Measurements from ENCODE around the gene STARD13. TPM values are rescaled to one million over a fixed set of nuclear protein-coding genes. Genes with fewer than 3 reads are reported as not detected.
"Not testable (repeated sequence)": the region's sequence is repeated elsewhere in the genome, so short reads cannot be mapped to it uniquely, and the experiment has no call there.

Gene STARD13
- total RNA-seq, 1 donor from 2014 or later: 23.6 TPM

DNA sequence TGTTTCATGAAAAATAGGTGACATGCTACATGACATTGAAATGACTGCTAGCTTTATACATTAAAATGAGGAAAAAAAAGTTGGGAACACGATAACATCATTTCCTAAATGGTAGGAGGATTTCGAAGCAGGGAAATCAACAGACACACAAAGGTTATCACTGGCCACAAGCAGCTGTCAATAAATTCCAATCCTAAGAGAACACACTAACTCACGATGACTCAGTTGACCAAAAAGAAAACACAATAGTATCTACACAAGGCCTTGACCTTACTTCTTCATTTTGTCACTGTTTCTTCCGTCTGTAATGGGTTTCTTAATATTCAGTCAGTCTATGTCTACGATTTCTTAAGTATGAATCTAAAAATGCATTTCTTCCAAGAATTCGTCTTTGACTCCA lies 36.5 kb downstream of the STARD13 start:
- DNase-seq (ENCODE audit: low read depth, low spot score): no peak
- peaks cover 16% of the 10 kb centered on the region for H3K36me3 Mint-ChIP-seq (ENCODE audit: low read depth)
- peaks cover 4% of the 10 kb centered on the region for H3K9me3 Mint-ChIP-seq
- H3K4me3 Mint-ChIP-seq: no peak overlapping the region
- TF ChIP-seq, protein P1, sequence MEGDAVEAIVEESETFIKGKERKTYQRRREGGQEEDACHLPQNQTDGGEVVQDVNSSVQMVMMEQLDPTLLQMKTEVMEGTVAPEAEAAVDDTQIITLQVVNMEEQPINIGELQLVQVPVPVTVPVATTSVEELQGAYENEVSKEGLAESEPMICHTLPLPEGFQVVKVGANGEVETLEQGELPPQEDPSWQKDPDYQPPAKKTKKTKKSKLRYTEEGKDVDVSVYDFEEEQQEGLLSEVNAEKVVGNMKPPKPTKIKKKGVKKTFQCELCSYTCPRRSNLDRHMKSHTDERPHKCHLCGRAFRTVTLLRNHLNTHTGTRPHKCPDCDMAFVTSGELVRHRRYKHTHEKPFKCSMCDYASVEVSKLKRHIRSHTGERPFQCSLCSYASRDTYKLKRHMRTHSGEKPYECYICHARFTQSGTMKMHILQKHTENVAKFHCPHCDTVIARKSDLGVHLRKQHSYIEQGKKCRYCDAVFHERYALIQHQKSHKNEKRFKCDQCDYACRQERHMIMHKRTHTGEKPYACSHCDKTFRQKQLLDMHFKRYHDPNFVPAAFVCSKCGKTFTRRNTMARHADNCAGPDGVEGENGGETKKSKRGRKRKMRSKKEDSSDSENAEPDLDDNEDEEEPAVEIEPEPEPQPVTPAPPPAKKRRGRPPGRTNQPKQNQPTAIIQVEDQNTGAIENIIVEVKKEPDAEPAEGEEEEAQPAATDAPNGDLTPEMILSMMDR (conservative IDR thresholded peaks at IDR 0.05): no peak
- peaks cover 42% of the 10 kb centered on the region for H3K4me1 Mint-ChIP-seq
- H3K27ac Mint-ChIP-seq (ENCODE audit: unreplicated experiment): no peak overlapping the region
- no peaks in the 10 kb centered on the region for H3K27me3 Mint-ChIP-seq (ENCODE audit: low read depth)

DNA sequence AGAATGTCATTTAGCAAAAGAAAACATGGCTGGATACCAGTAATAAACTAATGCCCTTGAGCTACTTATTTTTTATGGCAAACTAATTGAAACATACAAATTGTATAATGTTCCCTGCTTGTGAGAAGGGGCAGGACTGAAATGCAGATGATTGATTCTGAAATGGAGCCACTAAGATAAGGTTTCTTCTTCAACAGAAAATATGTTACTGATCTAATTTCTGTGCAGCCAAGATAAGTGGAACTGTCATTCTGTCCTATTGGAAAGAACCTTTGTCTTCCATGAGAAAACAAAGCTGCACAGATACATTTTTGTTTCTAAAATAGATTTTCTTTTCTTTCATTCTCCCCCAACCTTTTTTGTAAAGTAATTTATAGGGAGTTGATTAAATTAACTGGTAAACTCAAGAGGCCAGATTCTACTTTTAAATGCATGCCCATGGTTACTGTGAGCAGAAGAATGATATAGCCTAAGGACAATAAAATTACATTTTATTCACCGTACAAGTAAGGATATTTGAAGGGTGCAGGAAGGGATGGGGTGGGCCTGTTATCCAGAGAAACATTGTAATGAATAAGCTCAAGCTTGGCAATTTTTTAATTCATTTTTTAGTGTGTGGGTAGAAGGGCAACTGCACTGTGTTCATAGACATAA lies 39.9 kb downstream of the STARD13 start:
- Mint-ChIP-seq H3K27me3 (ENCODE audit: low read depth) (no peaks in the 10 kb centered on the region), H3K36me3 (ENCODE audit: low read depth) (peaks cover 15% of the 10 kb centered on the region), H3K4me1 (peaks cover 25% of the 10 kb centered on the region), H3K9me3 (peaks cover 5% of the 10 kb centered on the region), H3K27ac (ENCODE audit: unreplicated experiment) (peak overlapping the region; percentile 81), H3K4me3 (no peak overlapping the region)
- no peak for DNase-seq (ENCODE audit: low read depth, low spot score)
- TF ChIP-seq, protein P1 (conservative IDR thresholded peaks at IDR 0.05): no peak

DNA sequence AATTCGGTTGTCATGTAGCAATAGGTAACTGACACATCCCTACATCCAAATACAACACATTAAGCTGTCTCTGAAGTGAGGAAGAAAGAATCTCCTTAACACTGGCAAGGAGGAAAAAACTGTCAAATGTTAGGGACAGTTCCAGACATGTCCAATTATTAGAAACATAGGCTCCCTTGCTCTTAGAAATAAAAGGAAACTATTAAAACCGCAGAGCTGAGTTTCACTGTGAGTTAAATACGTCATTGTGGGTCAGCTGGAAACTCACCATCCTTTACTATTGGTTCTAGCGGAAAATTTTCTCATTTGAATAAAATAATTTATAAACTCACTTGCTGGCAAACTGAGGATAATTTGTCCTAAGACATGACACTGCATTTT lies 40.7 kb downstream of the STARD13 start:
- Mint-ChIP-seq H3K4me1 (peaks cover 24% of the 10 kb centered on the region), H3K27me3 (ENCODE audit: low read depth) (no peaks in the 10 kb centered on the region), H3K27ac (ENCODE audit: unreplicated experiment) (peak overlapping the region; percentile 52), H3K36me3 (ENCODE audit: low read depth) (peaks cover 18% of the 10 kb centered on the region), H3K9me3 (peaks cover 9% of the 10 kb centered on the region), H3K4me3 (no peak overlapping the region)
- TF ChIP-seq, protein P1 (conservative IDR thresholded peaks at IDR 0.05): no peak
- no peak for DNase-seq (ENCODE audit: low read depth, low spot score)

DNA sequence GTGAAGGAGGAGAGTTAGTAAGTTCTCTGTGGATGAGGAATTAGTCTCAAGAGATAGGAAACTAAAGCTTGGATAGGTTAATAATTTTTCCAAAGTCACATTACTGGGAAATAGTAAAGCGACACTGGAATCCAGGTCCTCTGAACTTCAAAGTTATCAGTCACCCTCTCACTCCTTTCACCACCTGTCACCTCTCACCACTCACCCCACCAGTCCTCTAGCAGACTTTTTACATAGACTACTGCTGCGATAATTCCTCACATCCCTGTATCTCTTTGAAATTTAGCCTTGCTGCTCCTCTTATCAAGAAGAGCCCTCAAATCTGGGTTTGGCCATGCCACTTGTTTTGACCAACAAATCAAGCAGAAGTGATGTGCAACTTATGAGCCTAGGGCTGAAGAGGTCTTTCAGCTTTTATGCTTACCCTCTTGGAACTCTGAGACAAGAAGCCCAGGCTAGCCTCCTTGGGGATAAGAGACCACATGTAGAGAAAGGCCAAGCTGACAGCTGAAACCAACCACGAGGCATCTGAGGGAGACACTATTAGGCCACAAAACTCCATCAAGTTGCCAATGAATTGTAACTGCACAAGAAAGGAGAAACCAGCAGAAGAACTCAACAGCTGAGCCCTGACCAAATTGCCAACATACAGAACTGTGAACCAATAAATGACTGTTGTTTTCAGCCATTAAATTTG lies 41.2 kb downstream of the STARD13 start:
- no peak for DNase-seq (ENCODE audit: low read depth, low spot score)
- Mint-ChIP-seq H3K4me3 (no peak overlapping the region), H3K9me3 (peaks cover 11% of the 10 kb centered on the region), H3K27ac (ENCODE audit: unreplicated experiment) (peak overlapping the region; percentile 50), H3K27me3 (ENCODE audit: low read depth) (no peaks in the 10 kb centered on the region), H3K36me3 (ENCODE audit: low read depth) (peaks cover 21% of the 10 kb centered on the region), H3K4me1 (peaks cover 24% of the 10 kb centered on the region)
- TF ChIP-seq, protein P1 (conservative IDR thresholded peaks at IDR 0.05): no peak

DNA sequence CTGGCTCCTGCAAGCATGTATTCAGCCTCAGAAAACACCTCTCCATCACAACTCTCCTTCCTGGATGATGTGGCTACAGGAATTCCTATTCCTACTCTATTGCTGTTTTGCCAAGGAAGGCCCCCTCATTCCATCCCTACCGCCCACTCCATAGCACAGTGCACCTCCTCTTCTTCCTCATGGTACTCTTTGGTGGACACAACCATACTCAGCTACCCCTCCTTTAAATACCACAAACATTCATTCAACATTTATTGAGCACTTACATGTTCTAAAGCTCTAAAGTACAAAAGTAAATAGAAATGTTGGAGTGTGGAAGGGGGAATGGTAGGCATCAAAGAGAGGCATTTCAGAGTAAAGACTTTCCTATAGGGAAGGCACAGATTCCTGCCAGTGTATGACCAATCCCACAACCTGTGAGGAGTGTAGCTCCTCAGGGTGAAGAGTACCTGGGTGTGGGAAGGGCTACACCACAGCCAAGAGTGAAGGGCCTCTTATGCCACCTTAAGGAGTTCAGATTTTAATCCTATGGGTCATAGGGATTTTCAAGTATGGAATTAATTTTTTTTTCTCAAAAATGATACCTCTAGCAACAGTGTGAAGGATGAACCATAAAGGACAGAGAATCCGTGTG lies 42.5 kb downstream of the STARD13 start:
- DNase-seq (ENCODE audit: low read depth, low spot score): no peak
- H3K27me3 Mint-ChIP-seq (ENCODE audit: low read depth): no peaks in the 10 kb centered on the region
- peaks cover 18% of the 10 kb centered on the region for H3K36me3 Mint-ChIP-seq (ENCODE audit: low read depth)
- TF ChIP-seq, protein P1 (conservative IDR thresholded peaks at IDR 0.05): no peak
- H3K9me3 Mint-ChIP-seq: peaks cover 11% of the 10 kb centered on the region
- H3K27ac Mint-ChIP-seq (ENCODE audit: unreplicated experiment): no peak overlapping the region
- peaks cover 24% of the 10 kb centered on the region for H3K4me1 Mint-ChIP-seq
- H3K4me3 Mint-ChIP-seq: no peak overlapping the region

DNA sequence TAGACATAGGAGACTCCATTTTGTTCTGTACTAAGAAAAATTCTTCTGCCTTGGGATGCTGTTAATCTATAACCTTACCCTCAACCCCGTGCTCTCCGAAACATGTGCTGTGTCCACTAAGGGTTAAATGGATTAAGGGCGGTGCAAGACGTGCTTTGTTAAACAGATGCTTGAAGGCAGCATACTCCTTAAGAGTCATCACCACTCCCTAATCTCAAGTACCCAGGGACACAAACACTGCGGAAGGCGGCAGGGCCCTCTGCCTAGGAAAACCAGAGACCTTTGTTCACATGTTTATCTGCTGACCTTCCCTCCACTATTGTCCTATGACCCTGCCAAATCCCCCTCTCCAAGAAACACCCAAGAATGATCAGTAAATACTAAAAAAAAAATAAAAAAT lies 43.2 kb downstream of the STARD13 start:
- peaks cover 14% of the 10 kb centered on the region for H3K9me3 Mint-ChIP-seq
- peaks cover 24% of the 10 kb centered on the region for H3K4me1 Mint-ChIP-seq
- not testable (repeated sequence) for H3K4me3 Mint-ChIP-seq; DNase-seq (ENCODE audit: low read depth, low spot score); H3K27me3 Mint-ChIP-seq (ENCODE audit: low read depth); H3K27ac Mint-ChIP-seq (ENCODE audit: unreplicated experiment)
- peaks cover 23% of the 10 kb centered on the region for H3K36me3 Mint-ChIP-seq (ENCODE audit: low read depth)
